ENCODE measurements around the gene TNFSF12.
"Not testable (repeated sequence)": the region's sequence is repeated elsewhere in the genome, so short reads cannot be mapped to it uniquely, and the experiment has no call there.

The TNFSF12 gene

DNA sequence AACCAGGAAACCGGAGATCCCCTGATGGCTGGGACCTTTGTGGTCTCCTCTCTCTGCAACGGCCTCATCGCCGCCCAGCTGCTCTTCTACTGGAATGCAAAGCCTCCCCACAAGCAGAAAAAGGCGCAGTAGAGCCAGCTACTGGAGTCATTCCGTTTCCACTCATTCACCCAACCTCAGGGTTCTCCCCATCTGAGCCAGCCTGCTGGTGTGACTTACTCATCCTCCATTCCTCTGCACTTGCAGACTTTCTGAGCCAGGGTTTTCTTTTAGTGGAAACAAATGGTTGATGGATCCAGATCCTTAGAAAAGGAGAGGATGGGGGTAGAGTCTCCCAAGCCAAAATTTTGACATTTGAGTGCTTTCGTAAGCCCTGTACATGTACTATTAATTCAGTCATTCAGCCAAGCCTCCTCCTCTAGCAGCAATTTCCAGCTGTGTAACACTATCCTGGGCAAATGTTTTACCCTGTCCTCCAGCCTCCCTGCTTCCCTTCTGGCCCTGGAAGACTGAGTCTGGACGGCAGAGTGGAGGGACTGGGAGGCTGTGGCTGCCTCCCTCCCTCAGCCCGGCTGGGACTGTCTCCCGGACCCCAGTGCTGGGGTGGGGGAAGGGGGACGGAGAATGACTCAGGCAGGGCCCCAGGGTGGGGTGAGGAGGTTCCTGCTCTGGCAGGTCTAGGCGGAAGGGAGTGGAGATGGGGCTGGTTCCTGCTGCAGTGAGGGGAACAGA lies 38.7 kb downstream of the TNFSF12 start:
- DNase-seq (ENCODE audit: low read depth), result no peak

GRCh38 chr17:7588553-7589203 lies 39.8 kb downstream of the TNFSF12 start:
- no peak for DNase-seq (ENCODE audit: low read depth)

DNA sequence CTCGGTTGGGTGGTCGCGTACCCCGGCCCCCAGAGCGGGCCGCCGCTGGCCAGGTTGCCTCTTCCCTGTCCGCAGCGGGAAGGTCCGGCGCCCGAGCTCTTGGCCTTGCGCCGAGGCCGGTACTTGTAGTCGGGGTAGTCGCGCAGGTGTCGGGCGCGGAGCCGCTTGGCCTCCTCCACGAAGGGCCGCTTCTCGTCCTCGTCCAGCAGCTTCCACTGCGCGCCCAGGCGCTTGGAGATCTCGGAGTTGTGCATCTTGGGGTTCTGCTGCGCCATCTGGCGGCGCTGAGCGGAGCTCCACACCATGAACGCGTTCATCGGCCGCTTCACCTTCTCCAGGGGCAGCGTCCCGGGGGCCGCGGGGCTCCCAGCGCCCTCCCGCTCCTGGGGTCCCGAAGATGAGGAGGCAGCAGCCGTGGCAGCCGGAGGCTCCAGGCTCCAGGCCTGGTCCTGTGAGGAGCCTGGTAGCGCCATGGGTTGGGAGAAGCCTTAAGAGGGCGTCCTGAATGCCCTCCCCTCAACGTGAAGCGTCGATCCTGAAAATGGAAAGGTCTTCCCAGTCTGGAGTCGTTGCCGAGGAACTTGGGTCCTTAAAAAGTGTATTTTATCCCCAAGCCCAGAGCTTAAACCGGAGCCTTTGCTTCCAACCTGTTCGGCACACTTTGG lies 40.5 kb downstream of the TNFSF12 start:
- peak; percentile 46 for DNase-seq (ENCODE audit: low read depth)

DNA sequence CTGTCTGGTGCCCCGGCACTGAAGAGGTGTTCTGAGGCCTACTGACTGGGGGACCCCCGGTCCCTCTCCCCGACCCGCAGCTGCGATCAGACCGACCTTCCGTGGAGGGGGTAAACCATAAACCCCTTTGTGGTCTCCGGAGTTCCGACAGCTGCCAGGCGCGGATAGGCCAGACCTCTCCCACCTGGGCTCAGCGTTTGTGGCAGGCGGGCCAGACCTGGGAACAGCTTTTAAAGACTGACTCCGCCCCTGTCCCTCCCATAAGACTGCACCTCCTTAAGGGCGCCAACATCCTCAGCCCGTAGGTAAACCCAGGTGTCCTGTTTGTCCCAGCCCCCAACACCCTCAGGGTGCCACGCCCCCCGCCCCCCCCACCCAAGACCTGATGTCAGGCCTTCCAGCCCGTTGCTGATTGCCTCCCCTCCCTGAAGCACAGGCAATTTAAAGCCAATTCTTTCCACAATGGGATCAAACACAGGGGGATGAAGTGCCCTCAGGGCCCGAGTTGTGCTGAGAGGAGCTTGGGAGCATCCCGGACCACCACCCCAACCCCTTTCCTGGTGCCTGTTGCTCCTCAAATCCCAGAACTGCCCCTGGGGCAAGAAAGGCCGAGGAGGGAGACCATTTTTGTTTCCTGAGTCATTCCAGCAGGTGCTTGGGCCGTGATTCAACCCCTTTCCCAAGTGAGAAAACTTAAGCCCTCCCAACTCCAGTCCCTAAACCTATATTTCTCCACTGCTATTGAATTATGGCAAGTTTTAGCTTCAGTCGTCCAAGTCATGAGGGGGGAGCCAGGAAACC lies 41.2 kb downstream of the TNFSF12 start, which contains the start of gene SOX15:
Gene SOX15, minus strand, starts transcription at position 204 of the 801 bp plus-strand sequence. CDS start 418 bp downstream, outside the sequence.
- no peak for DNase-seq (ENCODE audit: low read depth)

- no peak for DNase-seq (ENCODE audit: low read depth)
Observed at GRCh38 chr17:7590743-7591142, 41.9 kb downstream of the TNFSF12 start.

DNA sequence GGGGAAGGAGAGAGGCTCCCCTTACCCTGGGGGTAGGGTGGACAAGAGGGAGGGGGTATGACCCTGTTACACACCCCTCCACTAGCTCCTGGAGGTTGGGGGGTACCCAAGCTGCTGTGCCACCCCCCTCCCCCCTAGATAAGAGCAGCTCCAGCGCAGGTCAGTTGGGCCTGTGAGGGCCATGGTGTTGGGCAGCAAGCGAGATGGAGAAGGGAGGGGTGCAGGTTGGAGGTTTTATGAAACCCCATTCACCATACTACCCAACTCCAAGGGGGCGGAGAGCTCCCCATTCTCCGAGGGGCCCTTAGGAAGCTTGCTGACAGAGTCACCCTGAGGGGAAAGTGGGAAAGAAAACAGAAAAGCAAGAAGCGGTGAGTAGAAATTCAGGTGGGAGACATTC lies 42.7 kb downstream of the TNFSF12 start:
- DNase-seq (ENCODE audit: low read depth), result no peak

DNA sequence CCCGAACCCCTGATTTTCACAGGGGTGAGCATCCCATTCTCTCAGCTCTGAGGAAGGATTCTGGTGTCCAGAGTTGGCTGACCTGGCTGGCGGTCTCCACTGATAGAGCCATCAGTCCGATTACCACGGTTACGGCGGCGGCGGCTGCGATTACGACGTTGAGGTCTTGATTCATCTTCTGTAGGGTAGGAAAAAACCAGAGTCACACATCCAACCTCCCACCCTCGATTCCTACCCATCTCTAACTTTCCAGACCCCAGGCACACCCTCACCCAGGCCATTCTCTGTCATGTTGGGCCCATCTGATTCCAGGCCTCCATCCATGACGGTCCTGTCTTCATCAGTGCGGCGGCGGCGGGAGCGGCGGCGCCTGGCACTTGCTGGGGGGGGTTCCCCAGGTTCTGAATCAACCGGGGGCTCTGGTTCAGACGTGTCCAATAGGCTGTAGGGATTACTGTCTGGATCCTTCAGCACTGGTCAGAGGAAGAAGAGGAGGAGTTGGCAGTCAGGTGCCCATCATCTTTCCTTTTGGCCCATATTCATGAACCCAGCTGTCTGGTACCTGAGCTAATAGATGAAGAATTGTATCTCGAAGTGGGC lies 43.7 kb downstream of the TNFSF12 start:
- DNase-seq (ENCODE audit: low read depth), result no peak

DNA sequence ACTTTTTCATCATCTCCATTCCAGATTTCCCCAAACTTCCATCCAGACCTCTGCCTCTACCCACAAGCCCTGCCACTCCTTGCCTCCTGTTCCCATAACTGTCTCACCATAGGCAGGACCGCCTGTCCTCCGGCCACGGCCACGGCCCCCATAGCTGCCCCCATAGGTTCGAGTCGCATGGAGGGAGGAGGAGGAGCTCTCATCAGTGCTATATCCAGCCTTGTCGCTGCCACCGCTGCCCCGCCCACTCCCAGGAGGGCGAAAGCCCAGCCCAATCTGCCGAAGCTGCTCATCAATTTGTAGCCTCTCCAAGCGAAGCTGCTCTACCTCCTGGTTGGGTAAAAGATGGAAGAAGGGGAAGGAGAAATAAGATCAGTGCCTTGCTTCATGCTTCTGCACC lies 44.4 kb downstream of the TNFSF12 start:
- DNase-seq (ENCODE audit: low read depth), result no peak

DNA sequence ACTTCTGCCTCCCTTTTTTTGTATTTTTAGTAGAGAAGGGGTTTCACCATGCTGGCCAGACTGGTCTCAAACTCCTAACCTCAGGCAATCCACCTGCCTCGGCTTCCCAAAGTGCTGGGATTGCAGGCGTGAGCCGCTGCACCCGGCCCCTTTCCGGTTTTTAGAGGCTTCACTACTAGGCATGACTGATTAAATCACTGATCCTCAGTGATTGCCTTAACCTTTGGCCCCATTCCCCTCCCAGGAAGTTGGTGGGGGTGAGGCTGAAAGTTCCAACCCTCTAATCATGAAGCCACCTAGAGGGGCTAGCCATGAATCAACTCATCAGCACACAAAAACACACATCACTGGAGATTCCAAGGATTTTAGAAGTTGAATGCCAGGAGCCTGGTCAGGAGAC lies 48.7 kb downstream of the TNFSF12 start:
- not testable (repeated sequence) for DNase-seq (ENCODE audit: low read depth)

- no peak for DNase-seq (ENCODE audit: low read depth)
Observed at GRCh38 chr17:7606280-7606679, 57.4 kb downstream of the TNFSF12 start.
